HL-60 (cell line): Measurements from ENCODE around the gene COL28A1.

ENCODE experiments used
- DNase-seq, 2 experiments: peaks; one replicate each; pipeline ENCODE4 v3.0.0-alpha.2; 2010 to 2020; ENCODE audit warnings: low read depth in 1 of 2, low spot score in 1 of 2
- H3K27ac ChIP-seq: fragments of 250-450 bp; sonication (Bioruptor Pico); replicated peaks from 2 replicates; pipeline ENCODE4 v1.5.1; 2020; ENCODE audit warnings: mild to moderate bottlenecking, moderate library complexity
- H3K27me3 ChIP-seq: fragments of 250-450 bp; sonication (Bioruptor Pico); 2 replicates; pipeline ENCODE4 v1.5.1; 2021; ENCODE audit warnings: mild to moderate bottlenecking, moderate library complexity; ENCODE audit not compliant: insufficient read depth, poor library complexity, severe bottlenecking
- H3K4me3 ChIP-seq: replicated peaks from 2 replicates; pipeline ENCODE4 v1.5.1; 2011; ENCODE audit warnings: mild to moderate bottlenecking, control low read depth, low read length; ENCODE audit not compliant: insufficient read depth
- GABPA ChIP-seq: IDR thresholded peaks from 2 replicates; pipeline ENCODE4 v1.6.1; 2012; ENCODE audit warnings: low read depth
- POLR2AphosphoS5 ChIP-seq: IDR thresholded peaks from 2 replicates; pipeline ENCODE4 v1.6.1; 2012; ENCODE audit warnings: low read depth
- SPI1 ChIP-seq: IDR thresholded peaks from 2 replicates; pipeline ENCODE4 v1.6.1; 2012; ENCODE audit warnings: low read depth, mild to moderate bottlenecking, borderline replicate concordance
- TF ChIP-seq, protein P1 (sequence below): IDR thresholded peaks from 2 replicates; pipeline ENCODE4 v1.6.1; 2012; ENCODE audit warnings: low read depth; ENCODE audit not compliant: insufficient replicate concordance
- TF ChIP-seq, protein P2 (sequence below): IDR thresholded peaks from one replicate; pipeline ENCODE4 v1.5.1; 2011; ENCODE audit warnings: low read length, control low read depth, inconsistent platforms; ENCODE audit not compliant: insufficient read depth

The COL28A1 gene

DNA sequence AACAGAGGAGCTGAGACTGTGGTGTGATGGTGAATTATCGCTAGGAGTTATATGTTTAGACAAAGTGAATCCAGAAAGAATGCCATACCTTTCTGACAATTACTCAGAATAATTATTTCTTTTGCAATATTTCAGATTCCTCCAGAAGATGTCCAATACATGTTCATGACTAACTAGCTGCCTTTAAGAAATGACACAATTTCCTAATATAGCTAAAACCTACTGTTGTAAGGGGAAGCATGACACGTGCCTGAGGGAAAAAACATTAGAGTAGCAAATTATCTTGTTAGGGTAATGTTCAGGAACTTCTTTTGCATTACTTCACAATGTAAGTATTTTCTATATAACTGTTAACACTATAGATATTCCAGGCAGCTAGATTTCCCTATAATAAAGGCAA, 150.3 kb downstream of the COL28A1 start:
- no peak for TF ChIP-seq GABPA
- TF ChIP-seq SPI1: no peak
- TF ChIP-seq POLR2AphosphoS5: no peak
- TF ChIP-seq, protein P1, sequence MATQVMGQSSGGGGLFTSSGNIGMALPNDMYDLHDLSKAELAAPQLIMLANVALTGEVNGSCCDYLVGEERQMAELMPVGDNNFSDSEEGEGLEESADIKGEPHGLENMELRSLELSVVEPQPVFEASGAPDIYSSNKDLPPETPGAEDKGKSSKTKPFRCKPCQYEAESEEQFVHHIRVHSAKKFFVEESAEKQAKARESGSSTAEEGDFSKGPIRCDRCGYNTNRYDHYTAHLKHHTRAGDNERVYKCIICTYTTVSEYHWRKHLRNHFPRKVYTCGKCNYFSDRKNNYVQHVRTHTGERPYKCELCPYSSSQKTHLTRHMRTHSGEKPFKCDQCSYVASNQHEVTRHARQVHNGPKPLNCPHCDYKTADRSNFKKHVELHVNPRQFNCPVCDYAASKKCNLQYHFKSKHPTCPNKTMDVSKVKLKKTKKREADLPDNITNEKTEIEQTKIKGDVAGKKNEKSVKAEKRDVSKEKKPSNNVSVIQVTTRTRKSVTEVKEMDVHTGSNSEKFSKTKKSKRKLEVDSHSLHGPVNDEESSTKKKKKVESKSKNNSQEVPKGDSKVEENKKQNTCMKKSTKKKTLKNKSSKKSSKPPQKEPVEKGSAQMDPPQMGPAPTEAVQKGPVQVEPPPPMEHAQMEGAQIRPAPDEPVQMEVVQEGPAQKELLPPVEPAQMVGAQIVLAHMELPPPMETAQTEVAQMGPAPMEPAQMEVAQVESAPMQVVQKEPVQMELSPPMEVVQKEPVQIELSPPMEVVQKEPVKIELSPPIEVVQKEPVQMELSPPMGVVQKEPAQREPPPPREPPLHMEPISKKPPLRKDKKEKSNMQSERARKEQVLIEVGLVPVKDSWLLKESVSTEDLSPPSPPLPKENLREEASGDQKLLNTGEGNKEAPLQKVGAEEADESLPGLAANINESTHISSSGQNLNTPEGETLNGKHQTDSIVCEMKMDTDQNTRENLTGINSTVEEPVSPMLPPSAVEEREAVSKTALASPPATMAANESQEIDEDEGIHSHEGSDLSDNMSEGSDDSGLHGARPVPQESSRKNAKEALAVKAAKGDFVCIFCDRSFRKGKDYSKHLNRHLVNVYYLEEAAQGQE: no peak
- TF ChIP-seq, protein P2, sequence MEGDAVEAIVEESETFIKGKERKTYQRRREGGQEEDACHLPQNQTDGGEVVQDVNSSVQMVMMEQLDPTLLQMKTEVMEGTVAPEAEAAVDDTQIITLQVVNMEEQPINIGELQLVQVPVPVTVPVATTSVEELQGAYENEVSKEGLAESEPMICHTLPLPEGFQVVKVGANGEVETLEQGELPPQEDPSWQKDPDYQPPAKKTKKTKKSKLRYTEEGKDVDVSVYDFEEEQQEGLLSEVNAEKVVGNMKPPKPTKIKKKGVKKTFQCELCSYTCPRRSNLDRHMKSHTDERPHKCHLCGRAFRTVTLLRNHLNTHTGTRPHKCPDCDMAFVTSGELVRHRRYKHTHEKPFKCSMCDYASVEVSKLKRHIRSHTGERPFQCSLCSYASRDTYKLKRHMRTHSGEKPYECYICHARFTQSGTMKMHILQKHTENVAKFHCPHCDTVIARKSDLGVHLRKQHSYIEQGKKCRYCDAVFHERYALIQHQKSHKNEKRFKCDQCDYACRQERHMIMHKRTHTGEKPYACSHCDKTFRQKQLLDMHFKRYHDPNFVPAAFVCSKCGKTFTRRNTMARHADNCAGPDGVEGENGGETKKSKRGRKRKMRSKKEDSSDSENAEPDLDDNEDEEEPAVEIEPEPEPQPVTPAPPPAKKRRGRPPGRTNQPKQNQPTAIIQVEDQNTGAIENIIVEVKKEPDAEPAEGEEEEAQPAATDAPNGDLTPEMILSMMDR: no peak
- Histone ChIP-seq H3K27ac (no peak overlapping the region), H3K4me3 (no peak overlapping the region), H3K27me3 (no peaks in the 10 kb centered on the region)
- no peak for DNase-seq

DNA sequence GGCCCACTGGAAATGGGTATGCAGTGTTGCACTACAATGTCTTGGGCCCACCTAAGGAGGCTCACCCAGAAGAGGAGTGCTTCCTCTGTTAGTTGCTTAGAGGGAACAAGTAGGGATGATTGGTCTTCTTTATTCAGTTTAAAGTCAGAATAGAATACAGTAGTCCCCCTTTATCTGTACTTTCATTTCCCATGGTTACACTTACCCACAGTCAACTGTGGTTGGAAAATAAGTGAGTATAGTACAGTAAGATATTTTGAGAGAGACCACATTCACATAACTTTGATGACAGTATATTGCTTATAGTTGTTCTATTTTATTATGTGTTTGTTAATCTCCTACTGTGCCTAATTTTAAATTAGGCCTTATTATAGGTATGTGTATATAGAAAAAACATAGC, 151.4 kb downstream of the COL28A1 start:
- Histone ChIP-seq H3K27ac (no peak overlapping the region), H3K4me3 (no peak overlapping the region), H3K27me3 (no peaks in the 10 kb centered on the region)
- TF ChIP-seq, protein P2: no peak
- TF ChIP-seq POLR2AphosphoS5: no peak
- no peak for DNase-seq

DNA sequence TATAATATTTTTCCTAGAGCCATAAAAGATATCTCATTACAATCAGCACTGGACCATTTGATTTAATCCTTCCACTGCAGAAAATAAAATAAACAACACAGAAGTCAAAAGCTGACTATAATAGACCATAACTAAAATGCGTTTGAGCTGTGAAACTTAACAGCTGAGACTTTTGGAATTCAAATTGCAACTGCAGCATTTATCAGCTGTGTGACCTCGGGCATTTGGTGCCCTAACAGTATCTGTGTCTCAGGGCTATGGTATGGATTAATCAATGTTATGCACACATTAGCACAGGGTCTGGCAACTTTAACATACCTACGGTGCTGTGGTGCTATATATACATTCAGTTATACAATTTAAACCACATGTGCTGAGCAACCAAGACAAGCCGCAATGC, 160.1 kb downstream of the COL28A1 start:
- DNase-seq: no peak
- TF ChIP-seq, protein P1: no peak
- TF ChIP-seq POLR2AphosphoS5: no peak
- no peak for TF ChIP-seq SPI1
- TF ChIP-seq, protein P2: no peak
- no peak for TF ChIP-seq GABPA
- Histone ChIP-seq H3K27ac (no peak overlapping the region), H3K4me3 (no peak overlapping the region), H3K27me3 (peaks cover 2% of the 10 kb centered on the region)

DNA sequence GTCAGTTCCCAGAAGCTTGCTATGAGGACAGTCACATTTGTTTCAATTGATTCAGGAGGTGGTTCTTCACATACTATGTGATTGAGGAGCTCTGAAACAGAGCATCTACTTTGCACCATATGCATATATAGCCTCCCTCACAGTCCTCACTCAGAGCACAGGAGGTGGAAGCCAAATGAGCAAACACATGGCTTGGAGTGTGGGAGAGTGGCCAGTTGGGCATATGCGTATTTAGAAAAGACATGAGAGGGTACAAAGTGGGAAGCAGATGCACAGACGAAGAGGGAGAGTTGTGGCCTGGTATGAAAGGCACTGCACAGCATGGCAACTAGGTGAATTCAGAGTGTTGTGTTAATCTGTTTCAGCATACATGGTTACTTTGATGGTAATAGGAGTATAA, 165.6 kb downstream of the COL28A1 start:
- peaks cover 2% of the 10 kb centered on the region for H3K27me3 ChIP-seq
- no peak overlapping the region for H3K27ac ChIP-seq
- H3K4me3 ChIP-seq: no peak overlapping the region
- TF ChIP-seq, protein P1: no peak
- TF ChIP-seq GABPA: no peak
- TF ChIP-seq, protein P2: no peak
- TF ChIP-seq SPI1: no peak
- TF ChIP-seq POLR2AphosphoS5: no peak
- DNase-seq: no peak
